Right lobe of liver (tissue), 6 donors: ENCODE measurements around the gene LCMT1. TPM values are rescaled to one million over a fixed set of nuclear protein-coding genes. Genes with fewer than 3 reads are reported as not detected.

ENCODE experiments used
- ATAC-seq, 4 donors: fragments of 200-7000 bp; cut with Tn5 transposase; one replicate each; pipeline ENCODE4 v1.9.1; 2020; ENCODE audit warnings: mild to moderate bottlenecking in 4 of 4, moderate library complexity in 4 of 4
- DNase-seq, 3 donors: peaks; one replicate each; pipeline ENCODE4 v3.0.0-alpha.2; 2020
- H3K27ac ChIP-seq, 3 donors: fragments of 200-600 bp; one replicate each; pipeline ENCODE4 v1.8.0; 2022
- H3K27me3 ChIP-seq, 2 donors: fragments of 200-600 bp; one replicate each; pipeline ENCODE4 v1.8.0; 2022
- H3K36me3 ChIP-seq, 4 donors: fragments of 200-600 bp; sonication (generic) in 1 of 4; one replicate each; pipeline versions ENCODE4 v1.5.1 to v1.8.0; 2017 to 2022; ENCODE audit warnings: control low read depth in 1 of 4
- H3K4me1 ChIP-seq, 4 donors: fragments of 200-600 bp; sonication (generic) in 1 of 4; one replicate each; pipeline versions ENCODE4 v1.5.1 to v1.8.0; 2017 to 2022; ENCODE audit warnings: control low read depth in 1 of 4
- H3K4me3 ChIP-seq, 3 donors: fragments of 200-600 bp; one replicate each; pipeline ENCODE4 v1.8.0; 2022
- H3K9me3 ChIP-seq, 4 donors: fragments of 200-600 bp; sonication (generic) in 1 of 4; one replicate each; pipeline versions ENCODE4 v1.5.1 to v1.8.0; 2017 to 2022; ENCODE audit warnings: control low read depth in 1 of 4
- POLR2A ChIP-seq: fragments of 450-650 bp; IDR thresholded peaks from one replicate; pipeline ENCODE4 v1.6.1; 2017; ENCODE audit warnings: antibody characterized with exemption, mild to moderate bottlenecking
- WGBS: methylation state at CpG from one replicate; pipeline ENCODE4 v1.1.6; 2018; ENCODE audit warnings: low coverage, low lambda C conversion rate; ENCODE audit not compliant: insufficient coverage; ENCODE audit errors: missing lambda C conversion rate; 5-methylcytosine and 5-hydroxymethylcytosine counted together
- intact Hi-C, 2 donors: fragments of 100-400 bp; cut with DNase I; formaldehyde crosslinking; loops; one replicate each; pipeline versions ENCODE4 v1.11.2 to v1.14.1; 2022
- total RNA-seq, 6 experiments: library from RNA; depleted of rRNA in 2 of 6; stranded (reverse); fragments of >200 nt in 2 of 6; fragmentation: NEBNext Ultra II Directional in 3 of 6; extraction: Animal tissue kit (Norgen Biotek cat#: 25700) in 3 of 6; gene quantifications; one replicate each; pipeline versions ENCODE4 v1.1.0 to v1.2.4, GENCODE V29; 2016 to 2023
- TF ChIP-seq, protein P1 (sequence below), 4 donors: fragments of 200-600 bp in 3 of 4; fragments of 450-650 bp in 1 of 4; IDR thresholded peaks; one replicate each; pipeline versions ENCODE4 v1.5.1 to v1.8.0; 2016 to 2022; ENCODE audit warnings: antibody characterized with exemption in 4 of 4, mild to moderate bottlenecking in 2 of 4
- donor health status: DM: no; HTN: yes; CAD: no.
- donor health status: DM: no; HTN: no; CAD: no.
- donor health status: DM: no; HTN: no; CAD: no.
- donor health status: DM: no; HTN: yes; CAD: no.
- donor health status: DM: no; HTN: yes; CAD: no.

The LCMT1 gene
- total RNA-seq, 6 experiments from 2014 or later: 6.2 to 12.0 (median 8.9) TPM

DNA sequence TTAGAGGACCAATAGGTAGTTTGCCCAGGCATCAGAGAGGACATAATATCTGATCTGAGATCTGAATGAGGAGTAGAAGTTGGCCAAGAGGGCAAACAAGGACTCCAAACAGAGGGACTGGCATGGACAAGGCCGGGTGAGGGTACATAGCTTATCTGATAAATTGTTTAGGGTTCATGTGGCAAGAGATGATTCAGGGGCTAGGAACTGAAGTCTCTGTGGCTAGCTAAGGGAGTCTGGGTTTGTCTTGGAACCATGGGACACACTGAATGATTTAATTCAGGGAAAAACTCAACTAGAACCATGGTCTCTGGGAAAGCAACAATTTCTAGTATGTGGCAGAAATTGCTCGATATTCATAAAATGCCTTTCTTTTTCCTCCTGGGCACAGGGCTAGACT, 101.1 kb downstream of the LCMT1 start:
- 72% methylated on average over 2 of the region's 2 CpGs for WGBS
- Histone ChIP-seq H3K4me1 (no peaks in the 10 kb centered on the region), H3K27me3 (no peaks in the 10 kb centered on the region), H3K9me3 (no peaks in the 10 kb centered on the region), H3K27ac (no peak overlapping the region), H3K4me3 (no peak overlapping the region), H3K36me3 (no peaks in the 10 kb centered on the region)
- no peak for ATAC-seq
- TF ChIP-seq, protein P1, sequence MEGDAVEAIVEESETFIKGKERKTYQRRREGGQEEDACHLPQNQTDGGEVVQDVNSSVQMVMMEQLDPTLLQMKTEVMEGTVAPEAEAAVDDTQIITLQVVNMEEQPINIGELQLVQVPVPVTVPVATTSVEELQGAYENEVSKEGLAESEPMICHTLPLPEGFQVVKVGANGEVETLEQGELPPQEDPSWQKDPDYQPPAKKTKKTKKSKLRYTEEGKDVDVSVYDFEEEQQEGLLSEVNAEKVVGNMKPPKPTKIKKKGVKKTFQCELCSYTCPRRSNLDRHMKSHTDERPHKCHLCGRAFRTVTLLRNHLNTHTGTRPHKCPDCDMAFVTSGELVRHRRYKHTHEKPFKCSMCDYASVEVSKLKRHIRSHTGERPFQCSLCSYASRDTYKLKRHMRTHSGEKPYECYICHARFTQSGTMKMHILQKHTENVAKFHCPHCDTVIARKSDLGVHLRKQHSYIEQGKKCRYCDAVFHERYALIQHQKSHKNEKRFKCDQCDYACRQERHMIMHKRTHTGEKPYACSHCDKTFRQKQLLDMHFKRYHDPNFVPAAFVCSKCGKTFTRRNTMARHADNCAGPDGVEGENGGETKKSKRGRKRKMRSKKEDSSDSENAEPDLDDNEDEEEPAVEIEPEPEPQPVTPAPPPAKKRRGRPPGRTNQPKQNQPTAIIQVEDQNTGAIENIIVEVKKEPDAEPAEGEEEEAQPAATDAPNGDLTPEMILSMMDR (IDR thresholded peaks at IDR 0.05): no peak
- no peak for TF ChIP-seq POLR2A
- DNase-seq: no peak
- intact Hi-C loops: loop anchor here in 1 of 2 donors (5.0 kb wide), 1 partner anchor 85 kb away; no protein-coding TSS in a partner anchor

DNA sequence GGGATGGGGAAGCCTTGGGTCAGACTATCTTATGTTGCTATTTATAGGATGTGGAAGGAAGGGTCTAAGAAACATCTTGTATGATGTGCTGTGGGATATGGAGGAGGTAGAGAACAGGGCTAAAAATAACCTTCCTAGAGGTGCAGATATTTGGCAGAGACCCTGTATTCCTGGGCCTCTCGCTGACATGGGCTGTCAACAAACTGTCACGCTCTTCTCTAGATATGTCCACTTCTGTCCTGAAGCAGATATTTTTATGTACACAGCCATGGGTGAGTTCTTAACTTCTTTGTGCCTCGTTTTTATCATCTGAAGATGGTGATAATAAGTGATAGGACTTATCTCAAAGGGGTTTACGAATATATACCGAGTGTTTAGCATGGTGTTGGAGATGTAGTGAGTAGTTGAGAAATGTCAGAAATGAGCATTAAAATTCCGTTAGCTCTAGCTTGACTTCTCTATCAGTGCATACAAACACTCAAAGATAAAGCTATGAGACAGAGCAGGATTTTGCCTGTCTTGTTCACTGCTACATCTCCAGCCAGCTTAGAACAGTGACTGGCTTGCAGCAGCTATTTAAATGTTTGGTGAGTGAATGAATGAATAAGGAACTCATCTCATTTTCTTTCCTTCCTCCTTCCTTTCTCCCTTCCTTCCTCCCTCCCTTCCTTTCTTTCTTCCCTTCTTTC, 102.3 kb downstream of the LCMT1 start:
- DNase-seq (no peak), ATAC-seq (no peak)
- Histone ChIP-seq H3K27ac (no peak overlapping the region), H3K4me1 (no peaks in the 10 kb centered on the region), H3K9me3 (no peaks in the 10 kb centered on the region), H3K4me3 (no peak overlapping the region), H3K27me3 (no peaks in the 10 kb centered on the region), H3K36me3 (no peaks in the 10 kb centered on the region)
- TF ChIP-seq, protein P1 (IDR thresholded peaks at IDR 0.05): no peak
- no peak for TF ChIP-seq POLR2A
- WGBS: 49% methylated on average over 6 of the region's 6 CpGs
- intact Hi-C loops: loop anchor here in 1 of 2 donors (5.0 kb wide), 1 partner anchor 87 kb away; no protein-coding TSS in a partner anchor

DNA sequence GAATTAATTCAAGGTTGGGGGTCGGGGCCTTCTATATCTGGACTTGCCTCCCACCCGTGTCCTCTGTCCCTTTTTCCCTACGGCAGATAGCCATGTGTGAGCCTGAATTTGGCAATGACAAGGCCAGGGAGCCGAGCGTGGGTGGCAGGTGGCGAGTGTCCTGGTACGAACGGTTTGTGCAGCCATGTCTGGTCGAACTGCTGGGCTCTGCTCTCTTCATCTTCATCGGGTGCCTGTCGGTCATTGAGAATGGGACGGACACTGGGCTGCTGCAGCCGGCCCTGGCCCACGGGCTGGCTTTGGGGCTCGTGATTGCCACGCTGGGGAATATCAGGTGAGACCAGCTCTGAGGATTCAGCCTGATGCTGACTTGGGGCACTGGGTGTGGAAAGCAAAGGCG, 105.6 kb downstream of the LCMT1 start:
- Histone ChIP-seq H3K27me3 (no peaks in the 10 kb centered on the region), H3K27ac (no peak overlapping the region), H3K9me3 (no peaks in the 10 kb centered on the region), H3K36me3 (no peaks in the 10 kb centered on the region), H3K4me3 (no peak overlapping the region), H3K4me1 (peaks cover 0 to 5% (median 0%) of the 10 kb centered on the region in 4 donors)
- no peak for DNase-seq
- no peak for ATAC-seq
- intact Hi-C loops: no loop called here
- TF ChIP-seq, protein P1 (IDR thresholded peaks at IDR 0.05): no peak
- no peak for TF ChIP-seq POLR2A
- WGBS: 67% methylated on average over 1 of the region's 17 CpGs

DNA sequence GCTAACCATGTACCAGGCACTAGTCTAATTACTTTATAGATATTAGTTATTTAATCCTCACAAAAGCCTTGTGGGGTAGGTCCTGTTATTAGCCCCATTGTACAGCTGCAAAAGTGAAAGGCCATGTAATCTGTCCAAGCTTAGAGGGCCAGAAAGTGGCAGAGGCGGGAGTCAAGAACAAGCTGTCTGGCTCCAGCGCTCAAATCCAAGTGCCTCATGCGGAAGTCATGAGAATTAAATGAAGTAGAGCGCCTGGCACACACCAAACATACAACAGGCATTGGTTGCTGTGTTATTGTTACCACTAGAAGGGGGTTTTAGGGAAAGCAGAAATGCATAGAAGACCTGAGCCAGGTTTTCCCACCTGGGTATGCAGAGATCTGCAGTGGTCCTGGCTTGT, 106.4 kb downstream of the LCMT1 start:
- 83% methylated on average over 1 of the region's 4 CpGs for WGBS
- H3K27ac ChIP-seq: no peak overlapping the region
- ATAC-seq (no peak), DNase-seq (no peak)
- no peak for TF ChIP-seq POLR2A
- TF ChIP-seq, protein P1 (IDR thresholded peaks at IDR 0.05): no peak
- no peaks in the 10 kb centered on the region for H3K27me3 ChIP-seq
- no peaks in the 10 kb centered on the region for H3K9me3 ChIP-seq
- H3K36me3 ChIP-seq: no peaks in the 10 kb centered on the region
- intact Hi-C loops: no loop called here
- H3K4me3 ChIP-seq: no peak overlapping the region
- H3K4me1 ChIP-seq: peaks cover 0 to 5% (median 0%) of the 10 kb centered on the region in 4 donors
